NCI-H2227 (cell line): ENCODE measurements around the gene NKTR.

Source experiments
- DNase-seq: peaks from one replicate; lab custom pipeline; 2025; ENCODE audit not compliant: unreplicated experiment; lab: John Stamatoyannopoulos, UW

Gene NKTR

DNA sequence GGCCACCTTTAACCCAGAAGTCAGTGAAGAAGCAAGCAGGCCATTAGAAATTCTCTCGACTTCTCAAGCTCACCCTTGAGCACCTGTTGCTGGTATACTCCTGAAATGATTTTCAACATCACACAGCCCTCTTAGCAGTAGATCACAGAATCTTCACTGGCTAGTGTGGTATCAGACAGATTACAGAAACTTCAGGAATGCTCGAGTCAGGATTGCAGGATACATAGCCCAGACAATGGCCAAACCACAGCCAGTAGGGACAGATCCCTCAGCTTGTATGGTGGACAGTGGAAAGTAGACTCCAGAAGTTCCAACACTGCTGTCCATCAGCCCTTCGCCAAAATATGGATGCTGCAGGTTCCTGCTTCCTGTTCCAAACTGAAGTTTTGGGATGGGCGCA lies 80.3 kb downstream of the NKTR start:
- no peak for DNase-seq

- DNase-seq: no peak
Measured at GRCh38 chr3:42681361-42682038, 81.0 kb downstream of the NKTR start.

DNA sequence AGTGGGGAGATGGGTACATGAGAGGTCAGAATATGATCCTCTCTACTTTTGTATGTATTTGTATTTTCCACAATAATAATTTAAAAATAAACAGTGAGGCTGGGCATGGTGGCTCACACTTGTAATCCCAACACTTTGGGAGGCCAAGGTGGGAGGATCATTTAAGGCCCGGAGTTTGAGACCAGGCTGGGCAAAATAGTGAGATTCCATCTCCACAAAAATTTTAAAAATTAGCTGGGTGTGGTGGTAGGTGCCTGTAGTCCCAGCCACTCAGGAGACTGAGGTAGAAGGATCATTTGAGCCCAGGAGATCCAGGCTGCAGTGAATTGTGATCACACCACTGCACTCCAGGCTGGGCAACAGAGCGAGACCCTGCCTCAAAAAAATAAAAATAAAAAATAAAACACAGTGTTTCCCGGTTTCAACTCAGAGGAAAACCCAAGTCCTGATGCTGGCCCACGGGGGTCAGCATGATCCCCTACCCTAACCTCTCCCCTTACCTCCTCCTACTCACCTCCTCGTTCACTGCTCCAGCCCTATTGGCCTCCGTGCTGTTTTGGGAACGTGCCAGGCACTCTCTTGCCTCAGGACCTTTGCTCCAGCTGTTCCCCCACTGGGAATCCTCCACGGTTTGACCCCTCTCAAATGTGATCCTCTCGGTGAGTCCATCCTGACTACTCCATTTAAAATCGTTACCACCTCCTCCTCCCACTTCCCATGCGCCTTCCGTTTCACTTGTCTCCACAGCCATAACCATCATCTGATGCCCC lies 82.0 kb downstream of the NKTR start:
- no peak for DNase-seq

DNA sequence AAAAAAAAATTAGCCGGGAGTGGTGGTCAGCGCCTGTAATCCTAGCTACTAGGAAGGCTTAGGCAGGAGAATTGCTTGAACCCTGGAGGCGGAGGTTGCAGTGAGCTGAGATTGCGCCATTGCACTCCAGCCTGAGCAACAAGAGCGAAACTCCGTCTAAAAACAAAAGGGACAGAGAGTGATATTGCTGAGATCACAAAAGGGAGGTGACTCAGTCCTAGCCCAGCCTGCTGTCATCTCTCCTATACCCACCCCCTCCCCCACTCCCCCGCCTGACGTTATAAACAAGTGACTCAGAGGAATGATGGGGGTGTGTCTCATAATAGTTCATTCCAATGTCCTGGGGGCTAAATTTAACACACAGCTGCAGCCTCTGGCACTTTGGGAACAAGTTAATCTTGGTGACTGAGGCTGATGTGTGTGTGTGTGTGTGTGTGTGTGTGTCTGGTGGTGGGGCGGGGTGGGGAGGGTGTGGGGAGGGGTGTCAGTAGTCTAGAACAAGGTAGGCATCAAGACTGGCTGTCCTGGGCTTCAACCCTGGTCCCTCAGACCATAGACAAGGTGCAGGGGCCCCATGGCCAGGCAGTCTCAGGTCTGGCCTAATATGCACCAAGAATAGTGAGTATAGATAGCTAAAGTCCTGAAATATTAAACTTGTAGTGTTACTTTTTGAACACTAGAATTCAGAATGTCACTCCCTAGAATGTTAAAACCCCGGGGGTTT lies 83.6 kb downstream of the NKTR start:
- DNase-seq: no peak

- DNase-seq: no peak
Measured at GRCh38 chr3:42684632-42685362, 84.3 kb downstream of the NKTR start.

DNA sequence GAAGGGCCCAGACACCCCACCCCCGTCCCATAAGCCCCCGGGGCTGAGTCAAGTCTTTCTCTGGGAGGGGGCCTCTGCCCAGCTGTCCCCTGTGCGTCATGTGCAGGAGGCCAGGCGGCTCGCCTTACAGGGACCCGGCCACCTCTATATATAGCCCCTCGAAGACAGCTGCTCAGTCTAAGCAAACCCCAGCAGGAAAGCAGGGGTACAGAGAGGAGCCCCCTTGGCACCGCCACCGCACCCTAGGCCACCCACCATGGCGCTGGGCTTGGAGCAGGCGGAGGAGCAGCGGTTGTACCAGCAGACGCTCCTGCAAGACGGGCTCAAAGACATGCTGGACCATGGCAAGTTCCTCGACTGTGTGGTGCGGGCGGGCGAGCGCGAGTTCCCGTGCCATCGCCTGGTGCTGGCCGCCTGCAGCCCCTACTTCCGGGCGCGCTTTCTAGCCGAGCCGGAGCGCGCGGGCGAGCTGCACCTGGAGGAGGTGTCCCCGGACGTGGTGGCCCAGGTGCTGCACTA lies 84.9 kb downstream of the NKTR start, which contains the start of gene KLHL40:
Gene KLHL40 (plus strand): TSS at position 175 of the 519 bp plus-strand sequence. CDS start 82 bp downstream, at position 257.
- no peak for DNase-seq

- no peak for DNase-seq
Measured at GRCh38 chr3:42685891-42686820, 85.7 kb downstream of the NKTR start.

GRCh38 chr3:42686832-42687650 lies 86.6 kb downstream of the NKTR start:
- DNase-seq: no peak

GRCh38 chr3:42688016-42688415 lies 87.5 kb downstream of the NKTR start:
- no peak for DNase-seq

DNA sequence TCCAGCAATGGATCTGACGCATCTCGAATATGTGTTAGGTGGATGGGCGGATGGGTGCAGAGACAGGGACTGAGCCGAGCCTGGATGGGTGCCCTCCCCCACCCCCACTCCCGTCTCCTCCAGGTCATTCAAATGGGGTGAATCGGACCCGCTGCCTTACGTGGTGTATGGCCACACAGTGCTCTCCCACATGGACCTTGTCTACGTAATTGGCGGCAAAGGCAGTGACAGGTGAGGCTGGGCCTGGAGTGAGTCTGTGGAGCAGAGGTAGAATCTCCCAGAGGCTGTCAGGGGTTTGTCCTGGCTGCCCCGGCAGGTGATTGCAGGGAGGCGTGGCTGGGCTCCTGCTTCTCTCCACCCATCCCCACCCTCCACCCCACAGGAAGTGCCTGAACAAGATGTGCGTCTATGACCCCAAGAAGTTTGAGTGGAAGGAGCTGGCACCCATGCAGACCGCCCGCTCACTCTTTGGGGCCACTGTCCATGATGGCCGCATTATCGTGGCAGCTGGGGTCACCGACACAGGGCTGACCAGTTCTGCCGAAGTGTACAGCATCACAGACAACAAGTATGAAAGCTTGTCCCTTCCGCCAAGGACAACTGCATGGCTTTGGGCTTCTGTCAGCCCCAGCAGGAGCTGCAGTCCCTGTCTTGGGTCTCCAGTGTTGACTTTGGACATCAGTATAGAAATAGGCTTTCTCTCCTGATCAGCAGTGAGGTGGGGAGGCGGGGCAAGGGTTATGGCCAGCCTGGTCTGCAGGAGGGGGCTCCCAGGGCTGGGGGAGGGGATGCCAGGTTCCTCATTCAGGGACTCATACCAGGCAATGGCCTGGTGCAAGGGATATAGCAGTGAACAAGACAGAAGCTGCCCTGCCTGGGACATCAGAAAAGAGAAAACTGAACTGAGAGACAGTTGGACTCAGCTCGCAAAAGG lies 88.3 kb downstream of the NKTR start:
- no peak for DNase-seq

- DNase-seq: no peak
Measured at GRCh38 chr3:42689421-42690014, 89.0 kb downstream of the NKTR start.

DNA sequence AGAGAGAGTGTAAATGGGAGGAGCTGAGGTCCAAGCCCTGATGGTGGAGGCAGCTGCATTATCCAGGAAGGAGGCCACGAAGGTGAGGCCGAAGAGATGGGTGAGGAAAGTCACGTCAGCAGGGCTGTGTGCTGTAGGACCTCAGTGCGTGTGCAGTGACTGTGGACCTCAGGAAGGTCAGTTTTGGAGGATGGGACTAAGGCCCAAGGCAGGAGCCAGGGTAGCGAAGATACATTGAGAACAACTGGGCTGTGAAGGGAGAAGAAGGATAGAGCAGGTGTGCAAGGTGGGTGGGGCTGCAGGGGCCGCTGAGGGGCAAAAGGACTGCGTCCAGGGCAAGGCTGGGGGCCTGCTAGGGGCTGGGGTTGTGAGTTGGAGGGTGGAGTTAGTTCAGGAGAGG lies 89.7 kb downstream of the NKTR start:
- no peak for DNase-seq

- DNase-seq: no peak
Measured at GRCh38 chr3:42690766-42691680, 90.5 kb downstream of the NKTR start.

- DNase-seq: no peak
Measured at GRCh38 chr3:42691816-42692666, 91.6 kb downstream of the NKTR start.

DNA sequence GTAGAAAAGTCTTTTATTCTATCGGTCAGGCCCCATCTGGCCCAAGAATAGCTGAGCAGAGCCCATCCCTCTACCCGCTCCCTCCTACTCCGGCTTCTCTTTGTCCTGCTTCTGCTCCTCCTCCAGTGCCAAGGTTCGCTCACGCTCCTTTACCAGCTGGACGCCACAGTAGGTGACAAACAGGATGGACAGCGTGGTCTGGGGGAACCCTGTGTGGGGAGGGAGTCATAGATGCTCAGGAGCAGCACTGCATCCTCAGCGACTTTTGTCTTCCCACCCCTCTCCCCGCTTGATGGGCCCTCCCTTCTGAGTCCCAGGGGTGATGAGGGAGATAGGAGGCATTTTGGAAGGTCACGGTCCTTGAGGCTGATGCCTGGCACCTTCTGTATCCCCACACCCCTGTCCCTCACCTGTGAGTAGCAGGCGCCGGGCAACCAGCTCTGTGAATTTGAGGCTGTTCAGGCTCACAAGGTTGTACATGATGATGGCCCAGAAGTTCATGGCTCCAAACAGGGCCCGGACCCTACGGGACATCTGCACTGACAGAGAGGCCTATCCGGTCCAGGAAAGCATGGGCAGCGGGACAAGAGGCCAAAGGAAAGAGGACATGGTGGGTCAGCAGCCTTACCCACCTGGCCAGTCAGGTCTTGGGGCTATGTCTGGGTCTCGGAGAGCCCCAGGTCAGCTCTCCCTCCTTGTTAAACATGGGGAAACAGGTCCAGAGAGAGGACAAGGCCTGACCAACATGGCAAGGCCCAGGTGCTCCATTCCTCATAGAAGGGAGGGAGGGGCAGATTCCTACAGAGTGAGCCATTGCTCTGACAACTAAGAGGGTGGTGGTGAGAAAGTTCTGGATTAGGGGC lies 92.4 kb downstream of the NKTR start:
- no peak for DNase-seq
